Hepatocyte (in vitro differentiated cells): Measurements from ENCODE around the gene MB21D2. TPM values are rescaled to one million over a fixed set of nuclear protein-coding genes. Genes with fewer than 3 reads are reported as not detected.

Experiments used
- DNase-seq: peaks from one replicate; pipeline ENCODE4 v3.0.0-alpha.2; 2016; ENCODE audit warnings: low spot score
- H2AFZ ChIP-seq: fragments of 200-600 bp; sonication (generic); 2 replicates; pipeline ENCODE4 v1.6.0; 2016; ENCODE audit warnings: antibody characterized with exemption, mild to moderate bottlenecking
- H3K27ac ChIP-seq: fragments of 200-600 bp; sonication (generic); 2 replicates; pipeline ENCODE4 v1.5.1; 2016; ENCODE audit warnings: mild to moderate bottlenecking
- H3K27me3 ChIP-seq: fragments of 200-600 bp; sonication (generic); 2 replicates; pipeline ENCODE4 v1.6.1; 2016
- H3K36me3 ChIP-seq: fragments of 200-600 bp; sonication (generic); replicated peaks from 2 replicates; pipeline ENCODE4 v1.5.1; 2016; ENCODE audit warnings: low read depth; ENCODE audit not compliant: insufficient read depth
- H3K4me1 ChIP-seq: fragments of 200-600 bp; sonication (generic); 2 replicates; pipeline ENCODE4 v1.5.1; 2016; ENCODE audit warnings: mild to moderate bottlenecking, moderate library complexity; ENCODE audit not compliant: insufficient read depth
- H3K4me2 ChIP-seq: fragments of 200-600 bp; sonication (generic); 2 replicates; pipeline ENCODE4 v1.6.0; 2016
- H3K4me3 ChIP-seq: fragments of 200-600 bp; sonication (generic); 2 replicates; pipeline ENCODE4 v1.5.1; 2016; ENCODE audit warnings: mild to moderate bottlenecking
- H3K79me2 ChIP-seq: fragments of 200-600 bp; sonication (generic); 2 replicates; pipeline ENCODE4 v1.6.0; 2017; ENCODE audit warnings: mild to moderate bottlenecking
- H3K9me2 ChIP-seq: fragments of 200-600 bp; sonication (generic); replicated peaks from 2 replicates; pipeline ENCODE4 v1.6.0; 2017; ENCODE audit warnings: mild to moderate bottlenecking; ENCODE audit not compliant: insufficient read depth
- H3K9me3 ChIP-seq: fragments of 200-600 bp; sonication (generic); 2 replicates; pipeline ENCODE4 v1.5.1; 2016; ENCODE audit warnings: low read depth, mild to moderate bottlenecking
- H4K20me1 ChIP-seq: fragments of 200-600 bp; sonication (generic); 2 replicates; pipeline ENCODE4 v1.6.0; 2016; ENCODE audit warnings: mild to moderate bottlenecking; ENCODE audit not compliant: insufficient read depth, poor library complexity, severe bottlenecking
- EZH2 ChIP-seq: fragments of 200-600 bp; sonication (generic); IDR thresholded peaks from 2 replicates; pipeline ENCODE4 v1.6.1; 2016; ENCODE audit warnings: antibody characterized with exemption, mild to moderate bottlenecking, borderline replicate concordance
- EZH2phosphoT487 ChIP-seq: fragments of 200-600 bp; sonication (generic); IDR thresholded peaks from one replicate; pipeline ENCODE4 v1.6.1; 2018; ENCODE audit warnings: antibody characterized with exemption, mild to moderate bottlenecking, low read depth, moderate library complexity; ENCODE audit not compliant: unreplicated experiment, severe bottlenecking
- WGBS: methylation state at CpG from one replicate; pipeline ENCODE4 v1.1.6; 2016; ENCODE audit warnings: low lambda C conversion rate; ENCODE audit errors: missing lambda C conversion rate; 5-methylcytosine and 5-hydroxymethylcytosine counted together
- polyA plus RNA-seq: library from polyadenylated mRNA; unstranded; fragments of >200 nt; fragmentation: Nextera tagmentation; extraction: Ambion mirVana; gene quantifications from 2 replicates; pipeline ENCODE4 v1.2.1, GENCODE V29; 2016
- total RNA-seq: library from RNA; depleted of rRNA; stranded (reverse); fragments of >200 nt; gene quantifications from 2 replicates; pipeline ENCODE4 v1.2.3, GENCODE V29; 2014
- TF ChIP-seq, protein P1 (sequence below): fragments of 200-600 bp; sonication (generic); IDR thresholded peaks from 2 replicates; pipeline ENCODE4 v1.5.1; 2016; ENCODE audit warnings: antibody characterized with exemption, mild to moderate bottlenecking; ENCODE audit not compliant: poor library complexity

MB21D2 gene
- total and polyA plus RNA-seq, 2 experiments from 2014 or later = 9.1 to 22.1 TPM

DNA sequence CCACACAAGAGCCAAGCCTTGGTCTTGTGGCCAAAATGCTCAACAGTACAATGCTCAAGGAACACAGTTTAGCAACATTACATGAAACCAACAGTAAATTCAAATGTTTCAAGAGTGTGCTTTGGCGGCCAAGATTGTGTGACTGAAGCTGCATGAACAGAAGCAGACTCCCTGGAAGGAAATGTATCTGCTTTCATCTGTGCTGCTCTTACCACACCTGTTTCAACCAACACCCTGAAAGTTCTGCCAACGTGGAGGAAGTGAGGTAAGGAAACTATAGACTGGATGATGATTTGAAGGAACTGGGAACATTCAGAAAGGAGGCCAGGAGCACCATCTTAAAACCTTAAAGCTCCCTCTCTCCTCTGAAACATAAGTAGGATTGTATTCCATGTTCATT, 55.7 kb downstream of the MB21D2 start:
- H3K4me1 ChIP-seq = peaks cover under 1% of the 10 kb centered on the region
- no peaks in the 10 kb centered on the region for H3K9me3 ChIP-seq
- TF ChIP-seq EZH2 (no peak), EZH2phosphoT487 (no peak)
- TF ChIP-seq, protein P1, sequence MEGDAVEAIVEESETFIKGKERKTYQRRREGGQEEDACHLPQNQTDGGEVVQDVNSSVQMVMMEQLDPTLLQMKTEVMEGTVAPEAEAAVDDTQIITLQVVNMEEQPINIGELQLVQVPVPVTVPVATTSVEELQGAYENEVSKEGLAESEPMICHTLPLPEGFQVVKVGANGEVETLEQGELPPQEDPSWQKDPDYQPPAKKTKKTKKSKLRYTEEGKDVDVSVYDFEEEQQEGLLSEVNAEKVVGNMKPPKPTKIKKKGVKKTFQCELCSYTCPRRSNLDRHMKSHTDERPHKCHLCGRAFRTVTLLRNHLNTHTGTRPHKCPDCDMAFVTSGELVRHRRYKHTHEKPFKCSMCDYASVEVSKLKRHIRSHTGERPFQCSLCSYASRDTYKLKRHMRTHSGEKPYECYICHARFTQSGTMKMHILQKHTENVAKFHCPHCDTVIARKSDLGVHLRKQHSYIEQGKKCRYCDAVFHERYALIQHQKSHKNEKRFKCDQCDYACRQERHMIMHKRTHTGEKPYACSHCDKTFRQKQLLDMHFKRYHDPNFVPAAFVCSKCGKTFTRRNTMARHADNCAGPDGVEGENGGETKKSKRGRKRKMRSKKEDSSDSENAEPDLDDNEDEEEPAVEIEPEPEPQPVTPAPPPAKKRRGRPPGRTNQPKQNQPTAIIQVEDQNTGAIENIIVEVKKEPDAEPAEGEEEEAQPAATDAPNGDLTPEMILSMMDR = no peak
- no peaks in the 10 kb centered on the region for H3K27me3 ChIP-seq
- peaks cover 5% of the 10 kb centered on the region for H4K20me1 ChIP-seq
- no peak overlapping the region for H3K4me2 ChIP-seq
- no peaks in the 10 kb centered on the region for H3K9me2 ChIP-seq
- H3K4me3 ChIP-seq = no peak overlapping the region
- no peaks in the 10 kb centered on the region for H3K36me3 ChIP-seq
- H3K79me2 ChIP-seq = peaks cover 97% of the 10 kb centered on the region
- DNase-seq = no peak
- no peak overlapping the region for H3K27ac ChIP-seq
- WGBS = 91% methylated on average over 2 of the region's 2 CpGs
- no peak overlapping the region for H2AFZ ChIP-seq

GRCh38 chr3:192860454-192860853, 57.2 kb downstream of the MB21D2 start:
- no peak for DNase-seq
- 89% methylated on average over 2 of the region's 2 CpGs for WGBS
- Histone ChIP-seq H3K9me3 (no peaks in the 10 kb centered on the region), H3K79me2 (peaks cover 97% of the 10 kb centered on the region), H4K20me1 (peaks cover 5% of the 10 kb centered on the region), H3K27me3 (no peaks in the 10 kb centered on the region), H3K36me3 (no peaks in the 10 kb centered on the region), H3K27ac (no peak overlapping the region), H3K4me2 (no peak overlapping the region), H3K4me1 (no peaks in the 10 kb centered on the region), H3K4me3 (no peak overlapping the region), H3K9me2 (no peaks in the 10 kb centered on the region), H2AFZ (no peak overlapping the region)
- TF ChIP-seq EZH2 = no peak
- TF ChIP-seq EZH2phosphoT487 = no peak
- TF ChIP-seq, protein P1 = no peak

DNA sequence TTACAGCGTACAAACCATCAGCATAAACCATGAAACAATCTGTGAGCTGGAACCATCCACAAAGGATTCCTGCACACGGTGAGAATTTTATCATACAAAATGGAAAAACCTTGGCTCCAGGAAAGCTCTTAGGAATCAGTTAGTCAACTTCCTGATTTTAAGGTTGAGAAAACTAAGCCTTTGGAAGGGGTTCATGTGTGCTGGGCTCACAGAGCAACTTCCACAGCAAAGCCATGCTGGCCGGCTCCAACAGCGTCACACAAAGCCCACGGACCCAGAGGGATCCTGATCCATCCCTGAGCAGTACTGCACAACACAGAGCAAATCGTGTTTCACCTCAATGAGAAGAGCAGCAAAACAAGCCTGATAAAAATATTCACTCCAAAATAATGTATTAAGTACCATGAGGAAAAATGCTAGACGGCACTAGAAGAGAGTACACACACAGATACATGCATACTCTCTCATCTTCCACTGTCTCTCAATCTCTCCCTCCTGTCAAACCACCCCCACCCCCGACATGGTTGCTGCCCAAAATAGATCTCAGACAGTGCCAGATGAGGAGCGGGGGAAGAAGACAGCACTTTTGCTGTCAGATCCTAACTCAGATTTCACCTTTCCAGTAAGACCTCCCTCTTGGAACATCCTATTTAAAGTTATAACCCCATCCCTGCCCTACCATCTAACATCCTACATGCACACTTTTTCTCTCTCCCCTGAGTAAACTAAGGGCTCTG, 58.6 kb downstream of the MB21D2 start:
- H3K36me3 ChIP-seq = no peaks in the 10 kb centered on the region
- H2AFZ ChIP-seq = no peak overlapping the region
- H3K9me3 ChIP-seq = no peaks in the 10 kb centered on the region
- H3K9me2 ChIP-seq = no peaks in the 10 kb centered on the region
- peaks cover 5% of the 10 kb centered on the region for H4K20me1 ChIP-seq
- TF ChIP-seq EZH2phosphoT487 (no peak), EZH2 (no peak)
- TF ChIP-seq, protein P1 = no peak
- no peak overlapping the region for H3K4me3 ChIP-seq
- DNase-seq = no peak
- H3K27me3 ChIP-seq = no peaks in the 10 kb centered on the region
- H3K27ac ChIP-seq = no peak overlapping the region
- 89% methylated on average over 9 of the region's 9 CpGs for WGBS
- peaks cover 98% of the 10 kb centered on the region for H3K79me2 ChIP-seq
- H3K4me2 ChIP-seq = no peak overlapping the region
- H3K4me1 ChIP-seq = no peaks in the 10 kb centered on the region
